Transverse colon (tissue), 4 donors: ENCODE measurements around the gene FHL5. TPM values are rescaled to one million over a fixed set of nuclear protein-coding genes. Genes with fewer than 3 reads are reported as not detected.

Experiments
- DNase-seq: peaks from one replicate; pipeline ENCODE4 v3.0.0-alpha.2; 2019
- H3K27ac ChIP-seq, 4 donors: fragments of 200-600 bp; sonication (generic); 2 replicates each; pipeline ENCODE4 v1.5.1; 2016 to 2018; ENCODE audit warnings: inconsistent platforms in 4 of 4
- H3K27me3 ChIP-seq: fragments of 200-600 bp; sonication (generic); 2 replicates; pipeline ENCODE4 v1.5.1; 2017; ENCODE audit warnings: inconsistent platforms
- H3K36me3 ChIP-seq, 4 donors: fragments of 200-600 bp; sonication (generic); 2 replicates each; pipeline ENCODE4 v1.5.1; 2017 to 2019; ENCODE audit warnings: inconsistent platforms in 4 of 4
- H3K4me1 ChIP-seq, 4 donors: fragments of 200-600 bp; sonication (generic); 2 replicates each; pipeline ENCODE4 v1.5.1; 2017 to 2020; ENCODE audit warnings: inconsistent platforms in 4 of 4
- H3K4me3 ChIP-seq, 4 donors: fragments of 200-600 bp; sonication (generic); 1 replicate in 1 of 4; 2 replicates in 3 of 4; pipeline versions ENCODE4 v1.5.1 to v1.6.1; 2017 to 2019; ENCODE audit warnings: inconsistent platforms in 4 of 4
- H3K9me3 ChIP-seq, 2 donors: fragments of 200-600 bp; sonication (generic); 2 replicates each; pipeline ENCODE4 v1.5.1; 2017 to 2019; ENCODE audit warnings: inconsistent platforms in 2 of 2
- EP300 ChIP-seq: sonication (generic); formaldehyde crosslinking; IDR thresholded peaks from one replicate; pipeline ENCODE4 v1.6.1; 2017; ENCODE audit warnings: antibody characterized with exemption, low read depth
- POLR2A ChIP-seq: fragments of 450-650 bp; IDR thresholded peaks from one replicate; pipeline ENCODE4 v1.6.1; 2016; ENCODE audit warnings: antibody characterized with exemption, mild to moderate bottlenecking, moderate library complexity
- POLR2AphosphoS5 ChIP-seq, 3 donors: sonication (generic); formaldehyde crosslinking; IDR thresholded peaks; one replicate each; pipeline ENCODE4 v1.6.1; 2016; ENCODE audit warnings: antibody characterized with exemption in 3 of 3
- WGBS, 2 donors: methylation state at CpG; one replicate each; pipeline ENCODE4 v1.1.5; 2018; ENCODE audit warnings: low coverage in 1 of 2; 5-methylcytosine and 5-hydroxymethylcytosine counted together
- in situ Hi-C, 4 donors: fragments of 200-750 bp; cut with MboI; loops; one replicate each; pipeline versions ENCODE4 v1.15.0 to v1.15.1; 2017; ENCODE audit warnings: low sequenced_read_pairs in 3 of 4, low pct_ligation_motif_present in 1 of 4, low pct_unique_long_range_greater_than_20kb in 1 of 4
- intact Hi-C: fragments of 100-400 bp; cut with DNase I; formaldehyde crosslinking; loops from one replicate; pipeline ENCODE4 v1.15.1; 2023; ENCODE audit warnings: low total_unique reads
- total RNA-seq, 4 donors: library from RNA; depleted of rRNA; stranded (reverse); fragments of >200 nt; gene quantifications; one replicate each; pipeline ENCODE4 v1.1.0, GENCODE V29; 2016
- TF ChIP-seq, protein P1 (sequence below), 5 experiments: fragments of 200-600 bp in 3 of 5; fragments of 450-650 bp in 2 of 5; sonication (generic) in 3 of 5; IDR thresholded peaks; 1 replicate in 2 of 5; 2 replicates in 3 of 5; pipeline ENCODE4 v1.5.1; 2016 to 2017; ENCODE audit warnings: antibody characterized with exemption in 5 of 5, inconsistent platforms in 3 of 5, mild to moderate bottlenecking in 2 of 5, moderate library complexity in 1 of 5

FHL5 gene
- total RNA-seq, 4 donors from 2014 or later, result 2.9 to 9.2 (median 4.6) TPM; not detected in 1

DNA sequence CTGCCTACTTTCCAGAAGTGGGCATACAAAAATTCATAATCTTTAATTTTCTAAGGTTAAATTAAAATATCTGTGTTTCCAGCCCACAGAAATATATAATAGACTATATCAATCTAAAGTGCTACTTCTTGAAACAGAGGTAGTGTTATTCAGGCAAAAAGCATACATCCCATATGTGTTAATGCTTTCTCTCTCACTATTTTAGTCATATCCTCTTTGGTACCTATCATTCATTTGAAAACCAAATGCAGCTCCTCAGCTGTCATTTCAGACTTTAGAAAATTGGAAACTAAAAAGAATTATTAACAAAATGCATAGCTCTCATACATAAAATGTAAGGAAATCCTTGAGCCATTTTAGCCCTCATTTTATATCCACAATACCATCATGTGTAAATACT is 925 bp downstream of the FHL5 start:
- in situ Hi-C loops, result no loop called here
- Histone ChIP-seq H3K9me3 (no peaks in the 10 kb centered on the region), H3K27ac (no peak overlapping the region), H3K27me3 (no peaks in the 10 kb centered on the region), H3K4me3 (no peak overlapping the region), H3K4me1 (no peaks in the 10 kb centered on the region), H3K36me3 (no peaks in the 10 kb centered on the region)
- intact Hi-C loops, result no loop called here
- no peak for DNase-seq
- TF ChIP-seq, protein P1, sequence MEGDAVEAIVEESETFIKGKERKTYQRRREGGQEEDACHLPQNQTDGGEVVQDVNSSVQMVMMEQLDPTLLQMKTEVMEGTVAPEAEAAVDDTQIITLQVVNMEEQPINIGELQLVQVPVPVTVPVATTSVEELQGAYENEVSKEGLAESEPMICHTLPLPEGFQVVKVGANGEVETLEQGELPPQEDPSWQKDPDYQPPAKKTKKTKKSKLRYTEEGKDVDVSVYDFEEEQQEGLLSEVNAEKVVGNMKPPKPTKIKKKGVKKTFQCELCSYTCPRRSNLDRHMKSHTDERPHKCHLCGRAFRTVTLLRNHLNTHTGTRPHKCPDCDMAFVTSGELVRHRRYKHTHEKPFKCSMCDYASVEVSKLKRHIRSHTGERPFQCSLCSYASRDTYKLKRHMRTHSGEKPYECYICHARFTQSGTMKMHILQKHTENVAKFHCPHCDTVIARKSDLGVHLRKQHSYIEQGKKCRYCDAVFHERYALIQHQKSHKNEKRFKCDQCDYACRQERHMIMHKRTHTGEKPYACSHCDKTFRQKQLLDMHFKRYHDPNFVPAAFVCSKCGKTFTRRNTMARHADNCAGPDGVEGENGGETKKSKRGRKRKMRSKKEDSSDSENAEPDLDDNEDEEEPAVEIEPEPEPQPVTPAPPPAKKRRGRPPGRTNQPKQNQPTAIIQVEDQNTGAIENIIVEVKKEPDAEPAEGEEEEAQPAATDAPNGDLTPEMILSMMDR (IDR thresholded peaks at IDR 0.05), result no peak
- TF ChIP-seq POLR2AphosphoS5 (IDR thresholded peaks at IDR 0.05) (no peak), POLR2A (no peak), EP300 (no peak)

DNA sequence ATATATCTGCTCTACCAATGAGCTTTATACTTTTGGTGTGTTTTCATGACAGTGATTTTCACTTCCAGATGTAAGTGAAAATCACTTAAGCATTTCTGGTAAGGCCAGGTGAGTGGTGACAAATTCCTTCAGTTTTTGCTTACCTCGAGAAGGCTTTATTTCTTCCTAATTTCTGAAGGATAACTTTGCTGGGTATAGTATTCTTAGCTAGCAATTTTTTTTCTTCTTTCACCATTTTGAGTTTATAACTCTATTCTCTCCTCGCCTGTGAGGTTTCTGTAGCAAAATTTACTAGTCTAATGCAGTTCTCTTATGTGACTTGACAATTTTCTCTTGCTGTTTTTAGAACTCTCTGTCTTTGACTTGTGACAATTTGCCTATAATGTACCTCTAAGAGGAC is 7.1 kb downstream of the FHL5 start:
- H3K27ac ChIP-seq, result no peak overlapping the region
- in situ Hi-C loops (no loop called here), intact Hi-C loops (no loop called here)
- H3K36me3 ChIP-seq, result no peaks in the 10 kb centered on the region
- no peaks in the 10 kb centered on the region for H3K4me1 ChIP-seq
- peaks cover 3 to 8% of the 10 kb centered on the region in 2 donors for H3K9me3 ChIP-seq
- no peak overlapping the region for H3K4me3 ChIP-seq
- 74 to 84% methylated on average over 2 of the region's 2 CpGs for WGBS, 2 donors
- TF ChIP-seq, protein P1 (IDR thresholded peaks at IDR 0.05), result no peak
- TF ChIP-seq EP300 (no peak), POLR2AphosphoS5 (IDR thresholded peaks at IDR 0.05) (no peak), POLR2A (no peak)
- H3K27me3 ChIP-seq, result no peaks in the 10 kb centered on the region
- no peak for DNase-seq

DNA sequence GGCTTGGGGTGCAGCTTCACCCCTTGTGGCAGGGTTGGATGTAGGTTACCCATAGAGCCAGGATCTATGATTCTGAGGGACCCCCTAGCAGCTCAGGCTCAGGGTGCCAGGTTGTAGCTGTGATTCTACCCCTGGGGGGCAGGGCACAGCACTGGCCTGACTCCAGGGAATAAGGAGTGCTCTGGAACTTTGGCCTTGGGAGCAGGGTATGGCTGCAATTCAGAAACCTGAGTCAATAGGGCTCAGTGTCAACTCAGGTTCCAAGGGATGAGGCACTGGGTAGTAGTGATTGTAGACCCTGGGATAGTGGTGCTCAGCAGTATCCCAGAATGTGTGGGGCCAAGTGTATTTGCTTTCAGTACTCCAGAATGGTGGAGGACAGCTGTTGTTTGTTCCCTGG is 8.6 kb downstream of the FHL5 start:
- in situ Hi-C loops (no loop called here), intact Hi-C loops (no loop called here)
- no peaks in the 10 kb centered on the region for H3K4me1 ChIP-seq
- peaks cover 3 to 8% of the 10 kb centered on the region in 2 donors for H3K9me3 ChIP-seq
- TF ChIP-seq POLR2AphosphoS5 (IDR thresholded peaks at IDR 0.05) (no peak), POLR2A (no peak), EP300 (no peak)
- TF ChIP-seq, protein P1 (IDR thresholded peaks at IDR 0.05), result no peak
- no peak for DNase-seq
- H3K4me3 ChIP-seq, result no peak overlapping the region
- no peaks in the 10 kb centered on the region for H3K36me3 ChIP-seq
- no peak overlapping the region for H3K27ac ChIP-seq
- no peaks in the 10 kb centered on the region for H3K27me3 ChIP-seq

DNA sequence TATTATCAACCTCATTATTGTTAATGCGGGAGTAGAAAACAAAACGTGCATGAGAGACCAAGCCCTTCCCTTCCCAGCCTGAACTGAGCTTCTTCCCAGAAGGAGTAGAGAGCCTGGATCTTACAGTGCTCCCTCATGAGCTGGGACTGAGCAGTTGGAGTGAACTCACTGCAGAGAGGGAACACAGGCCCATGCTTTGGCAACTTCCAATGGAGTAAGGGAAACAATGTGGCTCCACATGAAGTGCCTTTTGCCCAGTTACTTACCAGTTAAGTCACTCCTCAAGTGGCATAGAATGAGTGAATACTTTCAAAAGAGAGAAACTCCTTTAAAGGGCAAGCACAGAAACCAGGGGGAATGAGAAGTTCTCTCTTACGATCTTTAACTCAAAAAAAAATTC is 12.4 kb downstream of the FHL5 start:
- intact Hi-C loops, result no loop called here
- in situ Hi-C loops, result no loop called here
- no peak for DNase-seq
- no peak for TF ChIP-seq EP300
- no peak for TF ChIP-seq POLR2A
- TF ChIP-seq POLR2AphosphoS5 (IDR thresholded peaks at IDR 0.05), result no peak
- TF ChIP-seq, protein P1 (IDR thresholded peaks at IDR 0.05), result no peak
- Histone ChIP-seq H3K36me3 (no peaks in the 10 kb centered on the region), H3K27ac (no peak overlapping the region), H3K27me3 (no peaks in the 10 kb centered on the region), H3K4me1 (no peaks in the 10 kb centered on the region), H3K4me3 (no peak overlapping the region), H3K9me3 (peaks cover under 1 to 4% of the 10 kb centered on the region in 2 donors)
- WGBS, 2 donors, result 70 to 74% methylated on average over 2 to 3 of the region's 3 CpGs
